GM12873 (cell line): ENCODE results near the gene EGLN1.

Experiments used
- TF ChIP-seq, protein P1 (sequence below): IDR thresholded peaks from 2 replicates; pipeline ENCODE4 v1.5.1; 2012; ENCODE audit warnings: low read depth, mild to moderate bottlenecking, moderate library complexity, low read length, control low read depth; ENCODE audit not compliant: insufficient read depth; ENCODE audit errors: missing control alignments

Gene EGLN1

DNA sequence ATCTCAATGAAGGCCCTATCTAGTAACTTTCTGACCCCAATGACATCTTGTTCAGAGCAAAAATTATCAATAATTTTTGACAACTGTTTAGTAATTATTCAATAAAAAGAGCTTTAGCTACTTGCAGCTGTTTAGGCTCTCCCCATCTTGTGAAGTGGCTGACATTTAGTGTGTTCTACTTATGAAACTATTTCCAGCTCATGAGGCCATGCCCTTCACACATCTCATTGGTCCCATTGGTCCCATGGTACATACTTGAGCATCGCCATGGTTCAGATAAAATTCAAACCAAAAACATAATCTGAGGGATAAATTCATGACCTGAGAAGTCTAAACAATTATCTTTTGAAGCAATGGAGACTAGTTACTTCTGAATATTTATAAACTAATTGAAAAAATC, 59.8 kb downstream of the EGLN1 start:
- TF ChIP-seq, protein P1, sequence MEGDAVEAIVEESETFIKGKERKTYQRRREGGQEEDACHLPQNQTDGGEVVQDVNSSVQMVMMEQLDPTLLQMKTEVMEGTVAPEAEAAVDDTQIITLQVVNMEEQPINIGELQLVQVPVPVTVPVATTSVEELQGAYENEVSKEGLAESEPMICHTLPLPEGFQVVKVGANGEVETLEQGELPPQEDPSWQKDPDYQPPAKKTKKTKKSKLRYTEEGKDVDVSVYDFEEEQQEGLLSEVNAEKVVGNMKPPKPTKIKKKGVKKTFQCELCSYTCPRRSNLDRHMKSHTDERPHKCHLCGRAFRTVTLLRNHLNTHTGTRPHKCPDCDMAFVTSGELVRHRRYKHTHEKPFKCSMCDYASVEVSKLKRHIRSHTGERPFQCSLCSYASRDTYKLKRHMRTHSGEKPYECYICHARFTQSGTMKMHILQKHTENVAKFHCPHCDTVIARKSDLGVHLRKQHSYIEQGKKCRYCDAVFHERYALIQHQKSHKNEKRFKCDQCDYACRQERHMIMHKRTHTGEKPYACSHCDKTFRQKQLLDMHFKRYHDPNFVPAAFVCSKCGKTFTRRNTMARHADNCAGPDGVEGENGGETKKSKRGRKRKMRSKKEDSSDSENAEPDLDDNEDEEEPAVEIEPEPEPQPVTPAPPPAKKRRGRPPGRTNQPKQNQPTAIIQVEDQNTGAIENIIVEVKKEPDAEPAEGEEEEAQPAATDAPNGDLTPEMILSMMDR, result no peak

DNA sequence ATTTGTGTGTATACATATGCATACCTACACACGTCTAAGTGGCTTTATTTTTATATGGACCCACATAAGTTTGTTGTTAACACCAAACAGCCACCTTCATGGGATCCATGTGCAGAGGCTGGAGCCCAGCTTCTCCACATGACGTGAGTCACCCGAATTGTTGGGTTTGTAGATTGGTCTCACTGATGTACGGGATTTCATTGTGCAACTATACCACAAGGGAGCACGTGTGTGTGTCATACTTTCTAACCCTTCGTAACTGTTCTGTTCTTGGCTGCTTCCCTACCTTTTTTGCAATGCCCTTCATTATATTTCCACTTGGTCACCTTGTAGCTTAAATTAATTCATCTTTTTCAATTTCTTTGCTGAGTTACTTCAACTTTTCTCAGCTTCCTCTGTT, 63.0 kb downstream of the EGLN1 start:
- TF ChIP-seq, protein P1, result no peak

DNA sequence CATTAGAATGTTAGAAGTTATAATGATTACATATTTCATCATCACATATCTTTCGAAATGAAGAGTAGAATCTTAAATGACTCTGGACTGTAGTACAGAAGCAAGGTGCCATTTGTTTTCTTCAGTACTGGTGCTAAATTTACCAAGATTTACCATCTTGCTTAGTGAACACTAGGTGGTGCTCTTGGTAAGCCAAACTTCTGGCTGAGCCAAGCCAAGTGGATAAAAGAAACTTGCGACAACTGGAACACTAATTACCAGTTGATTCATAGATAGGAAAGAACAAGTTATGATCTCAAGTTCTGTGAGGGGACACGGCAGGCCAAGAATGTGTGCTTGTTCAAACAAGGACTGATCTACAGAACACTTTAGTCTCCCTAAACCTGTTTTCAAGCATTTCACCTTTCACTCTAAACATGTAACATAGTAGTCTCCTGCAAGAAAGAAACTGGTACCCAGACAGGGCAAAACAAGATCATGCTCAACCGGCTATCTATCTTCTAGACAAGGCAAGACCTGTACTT, 64.2 kb downstream of the EGLN1 start:
- TF ChIP-seq, protein P1, result peak; percentile 71

DNA sequence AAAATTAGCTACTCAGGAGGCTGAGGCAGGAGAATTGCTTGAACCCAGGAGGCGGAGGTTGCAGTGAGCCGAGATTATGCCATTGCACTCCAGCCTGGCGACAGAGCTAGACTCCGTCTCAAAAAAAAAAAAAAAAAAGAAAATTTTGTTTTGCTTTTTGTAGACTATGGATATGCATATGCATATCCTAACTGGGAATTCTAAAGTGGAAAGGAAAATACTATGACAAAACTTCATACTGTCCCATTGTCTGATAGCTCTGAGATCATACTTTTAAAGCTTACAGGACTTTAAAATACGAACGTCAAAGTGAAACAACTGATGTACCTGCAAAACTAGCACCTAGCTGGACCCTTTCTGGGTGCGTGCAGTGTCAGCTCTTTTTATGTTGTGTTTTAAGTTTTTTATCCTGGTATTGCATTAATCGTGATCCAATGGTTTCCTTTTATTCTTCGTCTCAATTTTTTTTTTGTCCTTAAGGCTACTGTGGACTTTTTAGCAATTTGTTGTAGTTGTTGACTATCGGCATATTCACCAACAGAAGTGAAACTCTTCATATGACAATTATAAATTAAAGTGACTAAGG, 64.8 kb downstream of the EGLN1 start:
- TF ChIP-seq, protein P1, result no peak

DNA sequence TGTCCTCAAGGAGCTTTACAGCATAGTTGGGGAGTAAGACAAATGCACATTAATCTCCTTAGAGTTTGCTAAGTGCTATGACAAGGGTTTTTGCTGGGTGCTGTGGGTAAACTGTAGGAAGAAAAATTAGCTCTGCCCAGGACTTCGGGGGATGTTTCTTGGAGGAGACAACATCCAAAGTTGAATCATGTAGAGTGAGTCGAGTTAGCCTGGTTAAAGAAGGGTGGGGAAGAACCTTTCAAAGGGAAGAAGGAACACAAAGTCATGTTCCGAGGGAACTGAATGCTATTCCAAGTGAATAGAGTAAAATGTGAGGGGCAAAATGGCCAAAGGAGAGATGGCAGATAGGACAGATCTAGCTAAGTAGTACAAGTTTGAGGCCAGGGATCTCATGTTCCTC, 66.9 kb downstream of the EGLN1 start:
- TF ChIP-seq, protein P1, result no peak

- TF ChIP-seq, protein P1, result no peak
These were observed 67.6 kb downstream of the EGLN1 start for GRCh38 chr1:231354330-231355020.

DNA sequence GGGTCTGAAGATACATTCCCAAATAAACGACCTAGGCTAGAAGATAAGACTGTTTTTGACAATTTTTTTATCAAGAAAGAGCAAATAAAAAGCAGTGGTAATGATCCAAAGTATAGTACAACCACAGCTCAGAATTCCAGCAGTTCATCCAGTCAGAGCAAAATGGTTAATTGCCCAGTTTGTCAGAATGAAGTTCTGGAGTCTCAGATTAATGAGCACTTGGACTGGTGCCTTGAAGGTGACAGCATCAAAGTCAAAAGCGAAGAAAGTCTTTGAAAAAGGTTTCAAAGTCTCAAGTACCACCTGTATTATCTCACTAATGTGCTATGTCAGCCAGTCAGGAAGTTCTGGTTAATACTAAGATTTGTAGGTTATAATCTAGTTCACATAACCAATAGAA, 69.0 kb downstream of the EGLN1 start:
- TF ChIP-seq, protein P1, result no peak
